Bronchial epithelial cell (primary cell): Measurements from ENCODE around the gene SETD4. TPM values are rescaled to one million over a fixed set of nuclear protein-coding genes. Genes with fewer than 3 reads are reported as not detected.

Experiments used
- DNase-seq: peaks from one replicate; pipeline ENCODE4 v3.0.0-alpha.2; 2010; ENCODE audit warnings: low read depth
- FAIRE-seq: peaks from 2 replicates; lab custom pipeline; 2011; peaks lifted over from hg19 to GRCh38; lab: Jason Lieb, UNC
- H3K27me3 ChIP-seq: 2 replicates; pipeline ENCODE4 v1.5.1; 2011; ENCODE audit warnings: low read length; ENCODE audit not compliant: control insufficient read depth, insufficient read depth
- H3K36me3 ChIP-seq: 2 replicates; pipeline ENCODE4 v1.5.1; 2011; ENCODE audit warnings: low read length; ENCODE audit not compliant: control insufficient read depth, insufficient read depth
- H3K4me3 ChIP-seq: 2 replicates; pipeline ENCODE4 v1.5.1; 2011; ENCODE audit warnings: mild to moderate bottlenecking, low read depth, low read length, control low read depth
- CTCF ChIP-seq: IDR thresholded peaks from 2 replicates; pipeline ENCODE4 v1.5.1; 2011; ENCODE audit warnings: mild to moderate bottlenecking, moderate library complexity, low read length, control low read depth, inconsistent platforms; ENCODE audit not compliant: insufficient read depth, severe bottlenecking
- total RNA-seq: library from RNA; depleted of rRNA; stranded (reverse); fragments of >200 nt; gene quantifications from 2 replicates; pipeline ENCODE4 v1.2.1, GENCODE V29; 2014

SETD4 gene
- total RNA-seq, 1 donor from 2014 or later: 16.6 TPM

GRCh38 chr21:35989138-35989735, 71.1 kb downstream of the SETD4 start:
- Histone ChIP-seq H3K27me3 (peaks cover 5% of the 10 kb centered on the region), H3K36me3 (no peaks in the 10 kb centered on the region), H3K4me3 (no peak overlapping the region)
- no peak for DNase-seq
- no peak for FAIRE-seq
- no peak for TF ChIP-seq CTCF

DNA sequence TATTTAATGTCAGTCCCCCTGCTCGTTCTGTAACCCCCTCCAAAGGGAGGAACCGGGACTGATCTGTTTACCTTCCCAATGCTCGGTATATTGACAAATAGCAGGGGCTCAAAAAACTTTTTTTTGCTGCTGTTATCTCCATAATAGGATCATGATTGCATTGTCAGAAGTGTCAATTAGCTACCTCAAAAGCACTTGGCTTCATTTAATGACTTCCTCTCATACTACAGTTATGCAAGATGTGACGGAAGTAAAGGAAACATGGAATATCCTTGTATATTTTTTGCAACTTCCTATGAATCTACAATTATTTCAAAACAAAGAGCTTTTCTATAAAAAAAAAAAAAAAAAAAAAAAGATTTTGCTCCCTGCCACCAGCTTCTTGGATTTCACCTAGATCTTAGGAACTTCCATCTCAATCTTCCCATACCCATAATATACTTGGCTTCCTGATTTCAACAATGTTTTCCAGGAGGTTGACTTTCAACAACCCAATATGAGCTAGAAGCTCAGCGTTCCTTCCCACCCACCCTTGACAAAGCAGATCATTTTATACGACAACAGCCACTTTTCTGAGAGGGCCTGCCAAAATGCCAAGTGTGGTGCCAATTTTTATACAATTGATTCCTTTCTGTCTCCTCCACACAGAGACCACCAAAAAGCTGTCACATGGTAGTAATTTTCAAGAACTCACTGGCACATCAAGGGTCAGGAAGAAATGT, 71.7 kb downstream of the SETD4 start:
- DNase-seq (no peak), FAIRE-seq (no peak)
- Histone ChIP-seq H3K4me3 (no peak overlapping the region), H3K27me3 (peaks cover 5% of the 10 kb centered on the region), H3K36me3 (no peaks in the 10 kb centered on the region)
- no peak for TF ChIP-seq CTCF

DNA sequence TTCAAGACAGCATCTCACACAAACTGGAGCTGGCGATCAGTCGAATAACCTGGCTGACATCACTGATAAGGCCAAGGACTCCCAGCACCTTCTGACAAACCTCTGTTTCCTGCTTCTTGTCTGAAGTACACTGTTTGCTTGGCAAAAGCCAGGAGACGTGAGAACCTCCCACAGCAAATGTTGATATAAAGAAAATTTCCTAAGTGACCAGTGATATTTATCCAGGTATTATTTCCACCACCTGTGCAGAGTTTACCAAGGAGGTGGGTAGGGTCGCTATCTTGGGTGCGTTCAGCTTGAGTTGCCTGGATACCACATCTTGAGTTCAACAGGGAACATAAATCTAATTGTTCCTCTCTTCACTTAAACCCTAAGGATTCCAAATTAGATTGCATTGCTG, 72.9 kb downstream of the SETD4 start:
- FAIRE-seq (no peak), DNase-seq (no peak)
- Histone ChIP-seq H3K4me3 (no peak overlapping the region), H3K36me3 (no peaks in the 10 kb centered on the region), H3K27me3 (peaks cover 5% of the 10 kb centered on the region)
- no peak for TF ChIP-seq CTCF

- Histone ChIP-seq H3K27me3 (peaks cover 7% of the 10 kb centered on the region), H3K4me3 (no peak overlapping the region), H3K36me3 (no peaks in the 10 kb centered on the region)
- DNase-seq (no peak), FAIRE-seq (no peak)
- no peak for TF ChIP-seq CTCF
Measured at GRCh38 chr21:35984654-35985361, 75.5 kb downstream of the SETD4 start.

Other genes starting within 250 kb of the SETD4 start
- 60.4 and 111 TPM in 2 replicates for gene CBR1, start 9.5 kb upstream of the SETD4 start, total RNA-seq
- gene CBR3, start 74.6 kb upstream of the SETD4 start, total RNA-seq: 0.26 and 0.38 TPM in 2 replicates
- gene DOP1B, start 96.3 kb upstream of the SETD4 start, total RNA-seq: 3.4 and 5.8 TPM in 2 replicates